Measurements from ENCODE around the gene CYP1B1.
"Not testable (repeated sequence)": the region's sequence is repeated elsewhere in the genome, so short reads cannot be mapped to it uniquely, and the experiment has no call there.

The CYP1B1 gene

GRCh38 chr2:38032946-38033345 lies 43.0 kb downstream of the CYP1B1 start:
- no peak for DNase-seq

GRCh38 chr2:38030635-38031355 lies 45.2 kb downstream of the CYP1B1 start:
- no peak for DNase-seq

GRCh38 chr2:38029512-38029911 lies 46.4 kb downstream of the CYP1B1 start:
- DNase-seq, result no peak

GRCh38 chr2:38028829-38029228 lies 47.1 kb downstream of the CYP1B1 start:
- no peak for DNase-seq

- no peak for DNase-seq
These were observed 49.1 kb downstream of the CYP1B1 start for GRCh38 chr2:38026846-38027245.

- no peak for DNase-seq
These were observed 54.4 kb downstream of the CYP1B1 start for GRCh38 chr2:38021589-38021988.

GRCh38 chr2:38020359-38021069 lies 55.4 kb downstream of the CYP1B1 start:
- not testable (repeated sequence) for DNase-seq

GRCh38 chr2:38017836-38018235 lies 58.1 kb downstream of the CYP1B1 start:
- no peak for DNase-seq
